K562 (cell line): ENCODE results near the gene GIGYF1. TPM values are rescaled to one million over a fixed set of nuclear protein-coding genes. Genes with fewer than 3 reads are reported as not detected.
A peak's percentile ranks its signal among the peaks of the same experiment; 100 is the strongest.

ENCODE experiments used
- ATAC-seq: fragments of 200-7000 bp; cut with Tn5 transposase; 3 replicates; pipeline ENCODE4 v1.9.1; 2020; ENCODE audit warnings: moderate library complexity
- BruUV-seq: library from RNA; stranded (reverse); fragments of 400-500 nt; replicated peaks from 2 replicates; lab custom pipeline; 2021; lab: Mats Ljungman, UMichigan
- CTCF ChIA-PET: fragments of 300-600 bp; formaldehyde crosslinking; extraction: SDS; loops from one replicate; lab custom pipeline; 2021; ENCODE audit warnings: low intra/inter-chr PET ratio; lab: Yijun Ruan, JAX
- POLR2A ChIA-PET: fragments of 300-600, 350-650 bp; sonication (Branson Sonifier 250); formaldehyde crosslinking; extraction: SDS; loops from one replicate; lab custom pipeline; 2021; ENCODE audit warnings: antibody characterized with exemption, inconsistent platforms; lab: Yijun Ruan, JAX
- DNase-seq, 4 experiments: peaks; one replicate each; pipeline versions ENCODE4 v3.0.0 to v3.0.0-alpha.2; 2011 to 2018; ENCODE audit warnings: low spot score in 3 of 4, mixed read lengths in 3 of 4; ENCODE audit errors: extremely low read depth in 1 of 4
- FAIRE-seq: peaks from 2 replicates; lab custom pipeline; 2011; peaks lifted over from hg19 to GRCh38; lab: Jason Lieb, UNC
- H2AFZ ChIP-seq: 2 replicates; pipeline ENCODE4 v1.6.0; 2011; ENCODE audit warnings: low read depth, low read length, control low read depth, inconsistent platforms
- H3K27ac ChIP-seq: fragments of 200-600 bp; 3 replicates; pipeline ENCODE4 v1.8.0; 2011; ENCODE audit warnings: low read depth, mild to moderate bottlenecking, control low read depth, inconsistent platforms, low read length, moderate library complexity, mixed read lengths; ENCODE audit errors: extremely low read depth
- H3K27me3 ChIP-seq, 2 experiments: fragments of 300-600 bp in 1 of 2; 2 replicates in 1 of 2; 3 replicates in 1 of 2; pipeline versions ENCODE4 v1.6.0 to v1.8.0; 2011; ENCODE audit warnings: inconsistent platforms in 2 of 2, low read length in 2 of 2, mild to moderate bottlenecking in 1 of 2, mixed read lengths in 1 of 2, moderate library complexity in 1 of 2; ENCODE audit not compliant: control insufficient read depth in 2 of 2, insufficient read depth in 2 of 2
- H3K36me3 ChIP-seq: fragments of 300-600 bp; 3 replicates; pipeline ENCODE4 v1.8.0; 2011; ENCODE audit warnings: mild to moderate bottlenecking, low read length, inconsistent platforms; ENCODE audit not compliant: control insufficient read depth, insufficient read depth
- H3K4me1 ChIP-seq, 2 experiments: fragments of 200-600 bp in 1 of 2; replicated peaks in 1 of 2; 2 replicates in 1 of 2; 3 replicates in 1 of 2; pipeline versions ENCODE4 v1.5.1 to v1.8.0; 2011; ENCODE audit warnings: inconsistent platforms in 2 of 2, low read length in 2 of 2, mild to moderate bottlenecking in 1 of 2, mixed read lengths in 1 of 2, moderate library complexity in 1 of 2; ENCODE audit not compliant: control insufficient read depth in 2 of 2, insufficient read depth in 2 of 2
- H3K4me2 ChIP-seq: 2 replicates; pipeline ENCODE4 v1.6.1; 2011; ENCODE audit warnings: low read length, control low read depth, inconsistent platforms, mixed read lengths; ENCODE audit not compliant: insufficient read depth
- H3K4me3 ChIP-seq: fragments of 200-600 bp; sonication (generic), shearing (Covaris generic); 2 replicates; pipeline ENCODE4 v1.5.1; 2016; ENCODE audit warnings: control low read depth, inconsistent platforms
- H3K79me2 ChIP-seq: fragments of 200-600 bp; 3 replicates; pipeline ENCODE4 v1.8.0; 2011; ENCODE audit warnings: low read length, inconsistent platforms; ENCODE audit not compliant: control insufficient read depth, insufficient read depth
- H3K9ac ChIP-seq, 2 experiments: 2 replicates each; pipeline versions ENCODE4 v1.6.0 to v1.6.1; 2011; ENCODE audit warnings: low read depth in 2 of 2, low read length in 2 of 2, control low read depth in 1 of 2, inconsistent platforms in 1 of 2, mild to moderate bottlenecking in 1 of 2, mixed read lengths in 1 of 2; ENCODE audit not compliant: insufficient read depth in 1 of 2
- H3K9me1 ChIP-seq: one replicate; pipeline ENCODE4 v1.6.0; 2011; ENCODE audit warnings: inconsistent platforms, mild to moderate bottlenecking, low read length, moderate library complexity; ENCODE audit not compliant: control insufficient read depth, insufficient read depth
- H3K9me3 ChIP-seq: replicated peaks from 2 replicates; pipeline ENCODE4 v1.5.1; 2011; ENCODE audit warnings: low read depth, low read length, inconsistent platforms; ENCODE audit not compliant: control insufficient read depth, insufficient read depth
- H4K20me1 ChIP-seq: replicated peaks from 2 replicates; pipeline ENCODE4 v1.6.1; 2011; ENCODE audit warnings: low read length, inconsistent platforms, mixed read lengths; ENCODE audit not compliant: control insufficient read depth, insufficient read depth
- BDP1 ChIP-seq: IDR thresholded peaks from 3 replicates; pipeline ENCODE4 v1.6.1; 2011; ENCODE audit not compliant: insufficient read length, insufficient read depth
- EGR1 ChIP-seq: fragments of 450-650 bp; conservative IDR thresholded peaks from 2 replicates; pipeline ENCODE4 v1.6.1; 2017; ENCODE audit warnings: mild to moderate bottlenecking
- HNRNPL ChIP-seq: fragments of 200-400 bp; formaldehyde crosslinking; IDR thresholded peaks from 2 replicates; pipeline ENCODE4 v1.6.1; 2017; ENCODE audit warnings: low read depth, mild to moderate bottlenecking, low read length
- KDM5B ChIP-seq: fragments of 200-600 bp; sonication (generic); IDR thresholded peaks from 2 replicates; pipeline ENCODE4 v1.6.1; 2012; ENCODE audit warnings: low read depth, mild to moderate bottlenecking, moderate library complexity, low read length, control low read depth, inconsistent platforms; ENCODE audit not compliant: insufficient replicate concordance
- NFRKB ChIP-seq: fragments of 450-650 bp; IDR thresholded peaks from 2 replicates; pipeline ENCODE4 v1.6.1; 2016; ENCODE audit warnings: low read depth
- POLR2G ChIP-seq: fragments of 200-400 bp; formaldehyde crosslinking; IDR thresholded peaks from 2 replicates; pipeline ENCODE4 v1.6.1; 2017; ENCODE audit warnings: low read depth, mild to moderate bottlenecking, antibody characterized with exemption, low read length, moderate library complexity
- RBFOX2 ChIP-seq: fragments of 200-400 bp; formaldehyde crosslinking; IDR thresholded peaks from 2 replicates; pipeline ENCODE4 v1.6.1; 2017; ENCODE audit warnings: low read depth, mild to moderate bottlenecking, low read length, moderate library complexity
- ZNF174 ChIP-seq: fragments of 250-450 bp; sonication (Bioruptor Pico); IDR thresholded peaks from 2 replicates; pipeline ENCODE4 v1.4.0; 2020; ENCODE audit warnings: mild to moderate bottlenecking
- ZNF444 ChIP-seq: fragments of 250-450 bp; sonication (Bioruptor Pico); IDR thresholded peaks from 2 replicates; pipeline ENCODE4 v1.4.0; 2020; ENCODE audit warnings: mild to moderate bottlenecking, moderate library complexity
- WGBS: fragments of 100-300 bp; shearing (Covaris generic); methylation state at CpG from one replicate; pipeline ENCODE4 v1.1.6; 2016; ENCODE audit warnings: low coverage, mixed read lengths; ENCODE audit not compliant: insufficient coverage; ENCODE audit errors: missing lambda C conversion rate; 5-methylcytosine and 5-hydroxymethylcytosine counted together
- in situ Hi-C: fragments of 300-500 bp; cut with MboI; formaldehyde crosslinking; loops from 4 replicates; pipeline ENCODE4 v1.15.0; 2018; ENCODE audit warnings: inconsistent platforms, mixed read lengths
- intact Hi-C: fragments of 100-400 bp; cut with micrococcal nuclease; formaldehyde crosslinking; loops from 2 replicates; pipeline ENCODE4 v1.14.2; 2022
- polyA plus RNA-seq, 8 experiments: library from polyadenylated mRNA; depleted of rRNA in 4 of 8; stranded (reverse) in 5 of 8; unstranded in 3 of 8; fragments of >200 nt; fragmentation: Nextera tagmentation in 2 of 8; fragmentation: Illumina TruSeq in 1 of 8; extraction: Ambion mirVana in 2 of 8; extraction: Trizol in 1 of 8; gene quantifications; 2 replicates each; pipeline versions ENCODE4 v1.2.1 to v1.2.3, GENCODE V29; 2011 to 2014; ENCODE audit warnings: inconsistent platforms in 1 of 8, missing spikeins in 1 of 8
- total RNA-seq, 7 experiments: library from RNA; depleted of rRNA in 6 of 7; stranded (reverse); fragments of >200 nt in 6 of 7; fragmentation: Illumina TruSeq in 2 of 7; extraction: Trizol in 2 of 7; gene quantifications; 2 replicates each; pipeline versions ENCODE4 v1.2.1 to v1.2.3, GENCODE V29; 2011 to 2021; ENCODE audit warnings: low replicate concordance in 1 of 7

The GIGYF1 gene
- total and polyA plus RNA-seq, 9 of the 15 experiments (the other 6 are each of a cell fraction or from before 2014, with no cell fraction given): 0.56 to 76.2 (median 16.8) TPM

DNA sequence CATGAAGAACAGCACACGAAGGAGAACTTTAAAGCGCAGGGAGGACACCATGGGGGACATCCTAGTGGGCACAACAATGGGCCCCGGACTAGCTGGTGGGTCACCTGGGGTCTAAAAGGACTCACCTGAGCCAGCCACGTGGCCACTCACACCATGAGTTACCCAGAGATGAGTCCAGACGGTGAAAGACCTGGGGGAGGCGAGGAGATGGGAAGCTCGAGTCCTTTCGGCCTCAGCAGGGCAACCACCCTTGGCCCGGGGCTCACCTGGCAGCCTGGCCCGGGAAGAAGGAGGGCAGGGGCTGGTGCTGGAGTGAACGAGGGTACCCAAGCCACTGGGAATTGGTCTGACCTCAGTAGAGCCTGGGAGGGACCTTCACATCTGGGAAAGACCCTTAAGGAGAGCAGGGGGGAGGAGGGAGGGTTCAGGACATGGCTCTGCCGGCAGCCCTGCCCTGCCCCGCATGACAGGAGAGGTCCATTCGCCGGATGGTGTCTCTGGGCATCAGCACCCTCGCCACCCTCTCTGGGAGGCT, 5.7 kb downstream of the GIGYF1 start:
- H3K27ac ChIP-seq: no peak overlapping the region
- ATAC-seq (no peak), DNase-seq (peak in 2 of 4 experiments; percentile 8 to 11), FAIRE-seq (no peak)
- intact Hi-C loops: no loop called here
- no TSS peak for BruUV-seq
- H3K36me3 ChIP-seq: peaks cover 77% of the 10 kb centered on the region; the same call in 2 of the 3 replicates
- peaks cover 24% of the 10 kb centered on the region for H4K20me1 ChIP-seq
- peaks cover 53% of the 10 kb centered on the region for H3K79me2 ChIP-seq
- H3K4me1 ChIP-seq: peaks cover 17 to 68% of the 10 kb centered on the region in 2 experiments
- no peaks in the 10 kb centered on the region for H3K9me1 ChIP-seq
- CTCF ChIA-PET: no interaction called here
- no peaks in the 10 kb centered on the region for H3K27me3 ChIP-seq
- no peak overlapping the region for H2AFZ ChIP-seq
- no peak overlapping the region for H3K4me2 ChIP-seq
- no peak overlapping the region for H3K4me3 ChIP-seq
- WGBS: 87% methylated on average over 14 of the region's 16 CpGs
- no peaks in the 10 kb centered on the region for H3K9me3 ChIP-seq
- H3K9ac ChIP-seq: peak overlapping the region in 1 of 2 experiments; percentile 39; a peak in 2 of 4 replicates
- no peak for TF ChIP-seq ZNF444 (CRISPR knock-in tag)
- in situ Hi-C loops: no loop called here
- POLR2A ChIA-PET: interaction anchor here (1.1 to 1.6 kb wide), 3 partner anchors 9 to 13 kb away, joined by 3 to 5 read pairs (median 4); no protein-coding TSS in a partner anchor

DNA sequence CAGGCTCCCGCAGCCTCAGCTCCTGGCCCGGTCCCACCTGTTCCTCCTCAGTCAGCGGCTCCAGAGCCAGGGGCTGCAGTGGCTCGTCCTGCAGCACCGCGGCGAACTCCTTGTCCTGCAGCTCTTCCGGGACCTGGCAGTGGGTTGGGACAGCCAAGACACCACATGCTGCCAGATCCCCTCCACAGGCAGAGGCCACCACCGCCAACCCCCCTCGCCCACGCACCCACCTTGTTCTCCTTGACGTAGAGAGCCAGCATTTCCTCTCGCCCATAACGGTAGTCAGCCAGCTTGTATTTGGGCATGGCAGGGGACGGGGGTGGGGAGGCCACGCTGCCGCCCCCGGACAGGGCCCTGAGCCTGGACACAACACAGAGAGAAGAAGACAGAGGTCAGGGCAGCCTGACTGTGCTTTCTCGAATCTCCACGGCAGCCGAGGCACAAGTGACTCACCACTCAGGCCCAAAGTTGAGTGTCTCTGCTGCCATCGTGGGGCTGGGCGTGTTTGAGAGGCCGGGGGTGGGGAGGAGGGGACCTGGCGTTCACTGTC, 6.2 kb downstream of the GIGYF1 start:
- BruUV-seq: no TSS peak
- H3K9me3 ChIP-seq: no peaks in the 10 kb centered on the region
- H3K4me3 ChIP-seq: no peak overlapping the region
- DNase-seq: peak in 2 of 4 experiments; percentile 9 to 14
- no peak for ATAC-seq
- H3K27ac ChIP-seq: no peak overlapping the region
- peaks cover 15 to 72% of the 10 kb centered on the region in 2 experiments for H3K4me1 ChIP-seq
- TF ChIP-seq HNRNPL (no peak), NFRKB (no peak), KDM5B (no peak), EGR1 (peak; percentile 88), RBFOX2 (peak; percentile 56), ZNF174 (CRISPR knock-in tag) (no peak), BDP1 (no peak), POLR2G (peak; percentile 15; the same call in 1 of the 2 replicates)
- H3K9me1 ChIP-seq: no peaks in the 10 kb centered on the region
- ChIA-PET POLR2A (interaction anchor here (0.6 to 1.1 kb wide), 2 partner anchors 10 to 168 kb away, joined by 3 read pairs; no protein-coding TSS in a partner anchor), CTCF (no interaction called here)
- peaks cover 48% of the 10 kb centered on the region for H3K79me2 ChIP-seq
- H3K36me3 ChIP-seq: peaks cover 83% of the 10 kb centered on the region; the same call in 2 of the 3 replicates
- 86% methylated on average over 17 of the region's 25 CpGs for WGBS
- peak overlapping the region in 1 of 2 experiments; percentile 10; a peak in 1 of 4 replicates for H3K9ac ChIP-seq
- in situ Hi-C loops: no loop called here
- H3K27me3 ChIP-seq: no peaks in the 10 kb centered on the region
- intact Hi-C loops: no loop called here
- peaks cover 24% of the 10 kb centered on the region for H4K20me1 ChIP-seq
- no peak overlapping the region for H3K4me2 ChIP-seq
- FAIRE-seq: no peak
- no peak overlapping the region for H2AFZ ChIP-seq
